ENCODE measurements around the gene AK5. TPM values are rescaled to one million over a fixed set of nuclear protein-coding genes. Genes with fewer than 3 reads are reported as not detected.

AK5 gene
- polyA plus RNA-seq (2013, experiment 1 of 2), result 1.4 TPM
- 1.8 TPM for polyA plus RNA-seq (2013, experiment 2 of 2)

- Histone ChIP-seq H3K9me3 (ENCODE audit: insufficient read depth, low read depth, low read length) (no peaks in the 10 kb centered on the region), H3K27me3 (ENCODE audit: insufficient read depth, low read length) (peaks cover 68% of the 10 kb centered on the region), H3K4me1 (ENCODE audit: insufficient read depth, low read length) (peaks cover 12% of the 10 kb centered on the region), H3K27ac (ENCODE audit: low read depth, low read length) (no peak within 1 kb of the TSS), H3K9ac (ENCODE audit: low read depth, low read length) (peak within 1 kb of the TSS; percentile 61), H3K4me3 (ENCODE audit: low read length) (peak within 1 kb of the TSS; percentile 61), H3K36me3 (ENCODE audit: insufficient read depth, low read length) (no peaks in the 10 kb centered on the region)
- under 1% methylated on average over 71 of the region's 71 CpGs for WGBS
Observed at GRCh38 chr1:77281491-77282186, at the start of gene AK5. TSS of gene AK5 (plus strand) at chr1:77282019. CDS start at chr1:77282314, 295 bp downstream.

GRCh38 chr1:77232829-77233228, 49.0 kb upstream of the AK5 start:
- no CpG with 5 or more reads among the region's 1 CpG for WGBS
- peaks cover 4% of the 10 kb centered on the region; the same call in 1 of the 2 replicates for H3K9me3 ChIP-seq (ENCODE audit: insufficient read depth, low read depth, low read length)

GRCh38 chr1:77234096-77234495, 47.7 kb upstream of the AK5 start:
- Histone ChIP-seq H3K9me3 (ENCODE audit: insufficient read depth, low read depth, low read length) (peaks cover 4% of the 10 kb centered on the region; the same call in 1 of the 2 replicates), H3K4me3 (ENCODE audit: low read length) (no peak overlapping the region), H3K9ac (ENCODE audit: low read depth, low read length) (no peak overlapping the region), H3K36me3 (ENCODE audit: insufficient read depth, low read length) (no peaks in the 10 kb centered on the region), H3K4me1 (ENCODE audit: insufficient read depth, low read length) (no peaks in the 10 kb centered on the region), H3K27ac (ENCODE audit: low read depth, low read length) (no peak overlapping the region), H3K27me3 (ENCODE audit: insufficient read depth, low read length) (no peaks in the 10 kb centered on the region)
- WGBS, result 87% methylated on average over 1 of the region's 1 CpG

More at GRCh38 chr1:77232829-77233228, 49.0 kb upstream of the AK5 start:
- no peak overlapping the region for H3K27ac ChIP-seq (ENCODE audit: low read depth, low read length)
- H3K4me1 ChIP-seq (ENCODE audit: insufficient read depth, low read length), result no peaks in the 10 kb centered on the region
- H3K9ac ChIP-seq (ENCODE audit: low read depth, low read length), result no peak overlapping the region
- H3K27me3 ChIP-seq (ENCODE audit: insufficient read depth, low read length), result no peaks in the 10 kb centered on the region
- H3K4me3 ChIP-seq (ENCODE audit: low read length), result no peak overlapping the region
- no peaks in the 10 kb centered on the region for H3K36me3 ChIP-seq (ENCODE audit: insufficient read depth, low read length)

GRCh38 chr1:77234943-77235342, 46.9 kb upstream of the AK5 start:
- Histone ChIP-seq H3K27ac (ENCODE audit: low read depth, low read length) (no peak overlapping the region), H3K9ac (ENCODE audit: low read depth, low read length) (no peak overlapping the region), H3K27me3 (ENCODE audit: insufficient read depth, low read length) (no peaks in the 10 kb centered on the region), H3K4me1 (ENCODE audit: insufficient read depth, low read length) (no peaks in the 10 kb centered on the region), H3K9me3 (ENCODE audit: insufficient read depth, low read depth, low read length) (peaks cover 4% of the 10 kb centered on the region; the same call in 1 of the 2 replicates), H3K36me3 (ENCODE audit: insufficient read depth, low read length) (no peaks in the 10 kb centered on the region), H3K4me3 (ENCODE audit: low read length) (no peak overlapping the region)
- 100% methylated on average over 1 of the region's 1 CpG for WGBS

- no peak overlapping the region for H3K4me3 ChIP-seq (ENCODE audit: low read length)
- 0 out of 2 replicates have a peak, but pooled peaks cover 2% of the 10 kb centered on the region for H3K9me3 ChIP-seq (ENCODE audit: insufficient read depth, low read depth, low read length)
- no peak overlapping the region for H3K9ac ChIP-seq (ENCODE audit: low read depth, low read length)
- no peaks in the 10 kb centered on the region for H3K27me3 ChIP-seq (ENCODE audit: insufficient read depth, low read length)
- H3K27ac ChIP-seq (ENCODE audit: low read depth, low read length), result no peak overlapping the region
- WGBS, result 95% methylated on average over 1 of the region's 1 CpG
- no peaks in the 10 kb centered on the region for H3K4me1 ChIP-seq (ENCODE audit: insufficient read depth, low read length)
- no peaks in the 10 kb centered on the region for H3K36me3 ChIP-seq (ENCODE audit: insufficient read depth, low read length)
Observed at GRCh38 chr1:77238462-77238861, 43.4 kb upstream of the AK5 start.

- H3K9ac ChIP-seq (ENCODE audit: low read depth, low read length), result no peak overlapping the region
- WGBS, result 100% methylated on average over 1 of the region's 3 CpGs
- no peaks in the 10 kb centered on the region for H3K36me3 ChIP-seq (ENCODE audit: insufficient read depth, low read length)
- H3K9me3 ChIP-seq (ENCODE audit: insufficient read depth, low read depth, low read length), result 0 out of 2 replicates have a peak, but pooled peaks cover 2% of the 10 kb centered on the region
- no peak overlapping the region for H3K4me3 ChIP-seq (ENCODE audit: low read length)
- H3K27ac ChIP-seq (ENCODE audit: low read depth, low read length), result no peak overlapping the region
- no peaks in the 10 kb centered on the region for H3K27me3 ChIP-seq (ENCODE audit: insufficient read depth, low read length)
- no peaks in the 10 kb centered on the region for H3K4me1 ChIP-seq (ENCODE audit: insufficient read depth, low read length)
Observed at GRCh38 chr1:77239311-77239710, 42.5 kb upstream of the AK5 start.

GRCh38 chr1:77245830-77246229, 36.0 kb upstream of the AK5 start:
- H3K9me3 ChIP-seq (ENCODE audit: insufficient read depth, low read depth, low read length), result peaks cover 13% of the 10 kb centered on the region; the same call in 1 of the 2 replicates
- no peaks in the 10 kb centered on the region for H3K4me1 ChIP-seq (ENCODE audit: insufficient read depth, low read length)
- H3K27ac ChIP-seq (ENCODE audit: low read depth, low read length), result no peak overlapping the region
- 93% methylated on average over 2 of the region's 2 CpGs for WGBS
- no peak overlapping the region for H3K9ac ChIP-seq (ENCODE audit: low read depth, low read length)
- no peaks in the 10 kb centered on the region for H3K36me3 ChIP-seq (ENCODE audit: insufficient read depth, low read length)
- H3K27me3 ChIP-seq (ENCODE audit: insufficient read depth, low read length), result no peaks in the 10 kb centered on the region
- no peak overlapping the region for H3K4me3 ChIP-seq (ENCODE audit: low read length)

GRCh38 chr1:77250126-77250525, 31.7 kb upstream of the AK5 start:
- Histone ChIP-seq H3K9ac (ENCODE audit: low read depth, low read length) (no peak overlapping the region), H3K36me3 (ENCODE audit: insufficient read depth, low read length) (no peaks in the 10 kb centered on the region), H3K4me3 (ENCODE audit: low read length) (no peak overlapping the region), H3K9me3 (ENCODE audit: insufficient read depth, low read depth, low read length) (peaks cover 11% of the 10 kb centered on the region; the same call in 1 of the 2 replicates), H3K27ac (ENCODE audit: low read depth, low read length) (no peak overlapping the region), H3K27me3 (ENCODE audit: insufficient read depth, low read length) (no peaks in the 10 kb centered on the region), H3K4me1 (ENCODE audit: insufficient read depth, low read length) (no peaks in the 10 kb centered on the region)
- no CpG with 5 or more reads among the region's 1 CpG for WGBS

- Histone ChIP-seq H3K27me3 (ENCODE audit: insufficient read depth, low read length) (no peaks in the 10 kb centered on the region), H3K4me1 (ENCODE audit: insufficient read depth, low read length) (no peaks in the 10 kb centered on the region), H3K9ac (ENCODE audit: low read depth, low read length) (no peak overlapping the region), H3K27ac (ENCODE audit: low read depth, low read length) (no peak overlapping the region), H3K9me3 (ENCODE audit: insufficient read depth, low read depth, low read length) (peaks cover 11% of the 10 kb centered on the region; the same call in 1 of the 2 replicates), H3K4me3 (ENCODE audit: low read length) (no peak overlapping the region), H3K36me3 (ENCODE audit: insufficient read depth, low read length) (no peaks in the 10 kb centered on the region)
- WGBS, result 86% methylated on average over 1 of the region's 1 CpG
Observed at GRCh38 chr1:77253211-77253610, 28.6 kb upstream of the AK5 start.

- Histone ChIP-seq H3K9ac (ENCODE audit: low read depth, low read length) (no peak overlapping the region), H3K36me3 (ENCODE audit: insufficient read depth, low read length) (no peaks in the 10 kb centered on the region), H3K4me3 (ENCODE audit: low read length) (no peak overlapping the region), H3K27ac (ENCODE audit: low read depth, low read length) (no peak overlapping the region), H3K27me3 (ENCODE audit: insufficient read depth, low read length) (peaks cover 8% of the 10 kb centered on the region; the same call in 1 of the 2 replicates), H3K9me3 (ENCODE audit: insufficient read depth, low read depth, low read length) (no peaks in the 10 kb centered on the region), H3K4me1 (ENCODE audit: insufficient read depth, low read length) (no peaks in the 10 kb centered on the region)
- WGBS, result 89% methylated on average over 1 of the region's 1 CpG
Observed at GRCh38 chr1:77263708-77264107, 18.1 kb upstream of the AK5 start.

GRCh38 chr1:77265180-77265579, 16.6 kb upstream of the AK5 start:
- no peaks in the 10 kb centered on the region for H3K36me3 ChIP-seq (ENCODE audit: insufficient read depth, low read length)
- H3K9ac ChIP-seq (ENCODE audit: low read depth, low read length), result no peak overlapping the region
- no peaks in the 10 kb centered on the region for H3K4me1 ChIP-seq (ENCODE audit: insufficient read depth, low read length)
- 35% methylated on average over 1 of the region's 1 CpG for WGBS
- no peak overlapping the region for H3K27ac ChIP-seq (ENCODE audit: low read depth, low read length)
- H3K27me3 ChIP-seq (ENCODE audit: insufficient read depth, low read length), result peaks cover 8% of the 10 kb centered on the region; the same call in 1 of the 2 replicates
- no peaks in the 10 kb centered on the region for H3K9me3 ChIP-seq (ENCODE audit: insufficient read depth, low read depth, low read length)
- no peak overlapping the region for H3K4me3 ChIP-seq (ENCODE audit: low read length)

Measured in HUES64 (cell line).